GM10266 (cell line): ENCODE results near the gene MUSK.
A peak's percentile ranks its signal among the peaks of the same experiment; 100 is the strongest.

Experiments
- DNase-seq: peaks from one replicate; pipeline ENCODE4 v3.0.0; 2012; ENCODE audit errors: extremely low spot score
- CTCF ChIP-seq: IDR thresholded peaks from 2 replicates; pipeline ENCODE4 v1.5.1; 2012; ENCODE audit warnings: mild to moderate bottlenecking, low read depth; ENCODE audit not compliant: control insufficient read depth, insufficient read depth; ENCODE audit errors: missing control alignments

MUSK gene

GRCh38 chr9:110668570-110669167 is at the start of gene MUSK:
Gene MUSK (plus strand): TSS chr9:110668791. CDS start chr9:110668905, 114 bp downstream.
- TF ChIP-seq CTCF: no peak
- no peak for DNase-seq

GRCh38 chr9:110619831-110620230 is 48.8 kb upstream of the MUSK start:
- TF ChIP-seq CTCF: no peak
- no peak for DNase-seq

- no peak for DNase-seq
- no peak for TF ChIP-seq CTCF
These were observed 47.9 kb upstream of the MUSK start for GRCh38 chr9:110620726-110621125.

GRCh38 chr9:110622368-110622767 is 46.2 kb upstream of the MUSK start:
- no peak for TF ChIP-seq CTCF
- no peak for DNase-seq

GRCh38 chr9:110623462-110624025 is 45.0 kb upstream of the MUSK start:
- peak; percentile 31 for DNase-seq
- peak; percentile 63 for TF ChIP-seq CTCF

- DNase-seq: no peak
These were observed 42.3 kb upstream of the MUSK start for GRCh38 chr9:110626101-110626829.

More at GRCh38 chr9:110626101-110626829, 42.3 kb upstream of the MUSK start:
- no peak for TF ChIP-seq CTCF
